ENCODE data around the gene DSG2. TPM values are rescaled to one million over a fixed set of nuclear protein-coding genes. Genes with fewer than 3 reads are reported as not detected.

Gene DSG2
- polyA plus RNA-seq, 1 donor from 2014 or later: 0.94 TPM

- no peaks in the 10 kb centered on the region for H4K20me1 ChIP-seq (ENCODE audit: insufficient read depth)
- no peak overlapping the region for H3K9ac ChIP-seq (ENCODE audit: low read length)
These were observed 7.6 kb upstream of the DSG2 start for GRCh38 chr18:31490387-31490786.

GRCh38 chr18:31490833-31491232 is 7.1 kb upstream of the DSG2 start:
- H3K27me3 ChIP-seq (ENCODE audit: insufficient read depth, low read depth, low read length): no peaks in the 10 kb centered on the region
- no peaks in the 10 kb centered on the region for H4K20me1 ChIP-seq (ENCODE audit: insufficient read depth)
- H3K4me2 ChIP-seq (ENCODE audit: low read length): no peak overlapping the region
- H3K9me2 ChIP-seq (ENCODE audit: insufficient read depth, low read length): no peaks in the 10 kb centered on the region
- no peaks in the 10 kb centered on the region for H3K9me3 ChIP-seq (ENCODE audit: low read length)
- no peaks in the 10 kb centered on the region for H3F3A ChIP-seq (ENCODE audit: insufficient read depth, low read length, poor library complexity, severe bottlenecking)
- H3K27ac ChIP-seq (ENCODE audit: low read length): no peak overlapping the region
- no peaks in the 10 kb centered on the region for H3K36me3 ChIP-seq (ENCODE audit: insufficient read depth, low read length)
- no peak overlapping the region for H3K9ac ChIP-seq (ENCODE audit: low read length)
- no peaks in the 10 kb centered on the region for H3K79me2 ChIP-seq (replicated peaks; ENCODE audit: insufficient read depth, low read length)
- H2AFZ ChIP-seq (ENCODE audit: low read depth, low read length): no peak overlapping the region
- no peak overlapping the region for H3K4me3 ChIP-seq (ENCODE audit: low read length)
- no peak for TF ChIP-seq RAD21 (conservative IDR thresholded peaks at IDR 0.05)
- no peak for TF ChIP-seq SMC3 (conservative IDR thresholded peaks at IDR 0.05; ENCODE audit: poor library complexity)
- no peak for TF ChIP-seq EZH2 (IDR thresholded peaks at IDR 0.05; ENCODE audit: borderline replicate concordance, insufficient read depth, low read length, poor library complexity, severe bottlenecking)
- no peak for TF ChIP-seq CTCF (IDR thresholded peaks at IDR 0.05; ENCODE audit: poor library complexity, severe bottlenecking)
- no peak for TF ChIP-seq EP300 (conservative IDR thresholded peaks at IDR 0.05; ENCODE audit: poor library complexity, severe bottlenecking)
- TF ChIP-seq REST (IDR thresholded peaks at IDR 0.05; ENCODE audit: borderline replicate concordance): no peak

More at GRCh38 chr18:31490387-31490786, 7.6 kb upstream of the DSG2 start:
- H3F3A ChIP-seq (ENCODE audit: insufficient read depth, low read length, poor library complexity, severe bottlenecking): no peaks in the 10 kb centered on the region
- H3K27me3 ChIP-seq (ENCODE audit: insufficient read depth, low read depth, low read length): no peaks in the 10 kb centered on the region
- no peaks in the 10 kb centered on the region for H3K79me2 ChIP-seq (replicated peaks; ENCODE audit: insufficient read depth, low read length)
- no peaks in the 10 kb centered on the region for H3K9me3 ChIP-seq (ENCODE audit: low read length)
- TF ChIP-seq CTCF (IDR thresholded peaks at IDR 0.05; ENCODE audit: poor library complexity, severe bottlenecking) (no peak), SMC3 (conservative IDR thresholded peaks at IDR 0.05; ENCODE audit: poor library complexity) (no peak), MXI1 (conservative IDR thresholded peaks at IDR 0.05; ENCODE audit: poor library complexity, severe bottlenecking) (no peak), EZH2 (IDR thresholded peaks at IDR 0.05; ENCODE audit: borderline replicate concordance, insufficient read depth, low read length, poor library complexity, severe bottlenecking) (no peak), RAD21 (conservative IDR thresholded peaks at IDR 0.05) (no peak), EP300 (conservative IDR thresholded peaks at IDR 0.05; ENCODE audit: poor library complexity, severe bottlenecking) (no peak), POLR2AphosphoS5 (IDR thresholded peaks at IDR 0.05) (no peak), REST (IDR thresholded peaks at IDR 0.05; ENCODE audit: borderline replicate concordance) (no peak), TAF1 (IDR thresholded peaks at IDR 0.05; ENCODE audit: low read depth) (no peak)
- no peak overlapping the region for H3K4me2 ChIP-seq (ENCODE audit: low read length)
- H3K27ac ChIP-seq (ENCODE audit: low read length): no peak overlapping the region
- no peak overlapping the region for H3K4me3 ChIP-seq (ENCODE audit: low read length)
- no peaks in the 10 kb centered on the region for H3K9me2 ChIP-seq (ENCODE audit: insufficient read depth, low read length)
- H3K36me3 ChIP-seq (ENCODE audit: insufficient read depth, low read length): no peaks in the 10 kb centered on the region
- H2AFZ ChIP-seq (ENCODE audit: low read depth, low read length): no peak overlapping the region
